GM12891 (cell line): ENCODE measurements around the gene RUNX1.

ENCODE experiments used
- DNase-seq: peaks from one replicate; pipeline ENCODE4 v3.0.0; 2011; ENCODE audit warnings: low spot score; ENCODE audit not compliant: insufficient read length
- FAIRE-seq: peaks from 2 replicates; lab custom pipeline; 2011; peaks lifted over from hg19 to GRCh38; lab: Jason Lieb, UNC
- PAX5 ChIP-seq: IDR thresholded peaks from 2 replicates; pipeline ENCODE4 v1.6.1; 2011; ENCODE audit warnings: low read length, moderate library complexity, mild to moderate bottlenecking; ENCODE audit not compliant: insufficient read depth, severe bottlenecking
- POLR2A ChIP-seq: IDR thresholded peaks from 2 replicates; pipeline ENCODE4 v1.6.1; 2011; ENCODE audit warnings: low read depth, low read length, control low read depth
- POLR2AphosphoS5 ChIP-seq: IDR thresholded peaks from 2 replicates; pipeline ENCODE4 v1.6.1; 2011; ENCODE audit warnings: low read depth, low read length, control low read depth
- POU2F2 ChIP-seq: IDR thresholded peaks from 2 replicates; pipeline ENCODE4 v1.6.1; 2011; ENCODE audit warnings: low read depth, mild to moderate bottlenecking, control low read depth, low read length, moderate library complexity
- SPI1 ChIP-seq: IDR thresholded peaks from 2 replicates; pipeline ENCODE4 v1.6.1; 2011; ENCODE audit warnings: low read depth, low read length, control low read depth
- TAF1 ChIP-seq: IDR thresholded peaks from 2 replicates; pipeline ENCODE4 v1.6.1; 2011; ENCODE audit warnings: low read depth, low read length, control low read depth

Gene RUNX1

DNA sequence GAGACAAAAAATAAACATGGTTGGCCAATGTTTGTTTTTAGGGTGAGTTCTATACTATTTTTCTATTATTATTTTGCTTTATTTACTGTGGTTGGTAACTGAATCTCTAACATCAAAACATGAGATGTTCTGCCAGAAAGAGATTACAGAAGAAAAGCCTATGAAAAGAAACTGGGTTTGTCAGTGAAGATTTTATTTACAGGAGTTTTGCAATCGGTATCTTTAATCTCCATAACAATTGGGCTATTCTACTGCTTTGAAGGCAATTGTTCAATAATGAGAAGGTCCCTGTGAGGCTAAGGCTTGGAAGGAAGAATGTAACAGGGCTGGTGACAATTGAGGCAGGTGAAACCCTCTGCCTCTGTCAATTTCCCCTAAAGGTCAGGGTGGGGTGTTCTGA is 224.8 kb downstream of the RUNX1 start:
- no peak for TF ChIP-seq SPI1
- no peak for TF ChIP-seq POU2F2
- TF ChIP-seq POLR2AphosphoS5: no peak
- no peak for TF ChIP-seq POLR2A
- no peak for TF ChIP-seq PAX5
- no peak for TF ChIP-seq TAF1
- FAIRE-seq (no peak), DNase-seq (no peak)

DNA sequence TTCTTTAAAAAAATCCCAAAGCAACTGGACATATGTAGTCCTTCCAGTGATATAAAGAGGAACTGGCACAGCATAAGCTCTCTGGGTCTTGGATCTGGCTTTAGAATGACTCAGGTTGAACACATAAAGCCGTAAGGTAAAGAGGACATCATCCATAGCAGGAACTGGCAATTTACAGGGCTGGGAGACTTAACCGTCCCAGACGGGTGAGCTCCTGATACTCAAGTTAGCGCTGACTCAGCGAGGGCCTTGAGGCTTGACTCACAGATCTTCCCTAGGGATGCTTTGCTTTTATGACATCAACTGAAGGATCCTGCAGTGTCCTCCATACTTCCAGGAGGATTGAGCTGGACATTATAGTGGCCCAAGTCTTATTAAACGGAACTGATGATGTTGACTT is 226.2 kb downstream of the RUNX1 start:
- DNase-seq (no peak), FAIRE-seq (no peak)
- TF ChIP-seq POLR2A (no peak), POLR2AphosphoS5 (no peak), SPI1 (0 out of 2 replicates have a peak, but pooled peaks have one; percentile 2)

DNA sequence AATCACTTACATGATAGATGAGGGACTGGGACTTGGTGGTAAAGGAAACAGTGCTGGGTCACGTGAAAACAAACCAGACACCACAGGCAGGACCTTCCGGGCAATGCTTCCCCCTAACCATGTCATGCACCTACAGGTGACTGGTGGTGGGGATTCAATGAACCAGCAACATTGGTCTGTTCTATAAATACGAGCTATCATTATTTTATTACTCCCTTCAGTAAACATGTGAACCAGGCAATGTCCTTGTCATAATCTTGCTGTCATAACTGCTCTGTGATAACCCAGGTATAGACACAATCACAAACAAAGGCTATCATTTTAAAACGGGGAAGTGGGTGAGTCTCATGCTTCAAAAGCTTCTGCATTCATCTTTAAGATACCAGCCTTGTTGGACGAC is 226.9 kb downstream of the RUNX1 start:
- DNase-seq: no peak
- TF ChIP-seq PAX5 (no peak), POU2F2 (no peak), POLR2A (no peak), TAF1 (no peak), SPI1 (no peak), POLR2AphosphoS5 (no peak)
- no peak for FAIRE-seq

DNA sequence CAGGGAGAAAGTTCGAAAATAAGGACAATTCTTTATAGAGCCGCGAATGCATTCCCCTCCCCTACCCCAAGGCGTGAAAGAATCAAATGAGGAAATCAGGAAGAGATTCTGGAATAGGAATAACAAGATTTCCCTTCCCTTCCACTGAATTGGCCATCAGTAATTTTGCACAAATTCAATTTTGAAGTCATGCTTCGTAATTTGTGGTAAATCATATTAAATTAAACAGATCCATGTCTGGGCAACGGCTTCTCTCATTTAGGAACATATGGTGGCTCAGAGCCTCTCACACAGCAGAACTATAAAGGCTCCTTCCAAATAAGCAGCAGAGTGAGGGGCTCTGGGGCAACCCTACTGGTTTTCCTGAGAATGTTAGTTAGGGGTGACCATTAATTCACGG is 227.4 kb downstream of the RUNX1 start:
- DNase-seq (no peak), FAIRE-seq (no peak)
- TF ChIP-seq POLR2AphosphoS5: no peak
- no peak for TF ChIP-seq TAF1
- no peak for TF ChIP-seq POLR2A
- no peak for TF ChIP-seq PAX5
- TF ChIP-seq POU2F2: no peak
- TF ChIP-seq SPI1: no peak

DNA sequence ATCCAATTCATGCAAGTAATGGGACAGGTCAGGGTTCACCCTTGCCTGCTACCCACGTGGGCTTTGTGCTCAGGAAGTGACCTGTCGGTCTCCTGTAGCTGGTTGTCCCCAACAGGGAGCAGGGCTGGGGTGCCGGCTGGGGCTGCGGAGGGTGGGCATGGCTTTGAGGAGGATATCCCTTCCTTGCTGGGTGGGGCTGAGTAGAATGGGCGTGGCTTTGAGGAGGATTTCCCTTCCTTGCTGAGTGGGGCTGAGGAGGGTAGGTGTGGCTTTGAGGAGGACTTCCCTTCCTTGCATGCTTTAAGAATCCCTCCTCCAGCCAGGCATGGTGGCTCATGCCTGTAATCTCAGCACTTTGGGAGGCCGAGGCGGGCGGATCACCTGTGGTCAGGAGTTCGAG is 229.1 kb downstream of the RUNX1 start:
- FAIRE-seq: no peak
- no peak for TF ChIP-seq PAX5
- TF ChIP-seq POLR2A: no peak
- no peak for TF ChIP-seq POU2F2
- no peak for TF ChIP-seq TAF1
- no peak for TF ChIP-seq SPI1
- no peak for TF ChIP-seq POLR2AphosphoS5

DNA sequence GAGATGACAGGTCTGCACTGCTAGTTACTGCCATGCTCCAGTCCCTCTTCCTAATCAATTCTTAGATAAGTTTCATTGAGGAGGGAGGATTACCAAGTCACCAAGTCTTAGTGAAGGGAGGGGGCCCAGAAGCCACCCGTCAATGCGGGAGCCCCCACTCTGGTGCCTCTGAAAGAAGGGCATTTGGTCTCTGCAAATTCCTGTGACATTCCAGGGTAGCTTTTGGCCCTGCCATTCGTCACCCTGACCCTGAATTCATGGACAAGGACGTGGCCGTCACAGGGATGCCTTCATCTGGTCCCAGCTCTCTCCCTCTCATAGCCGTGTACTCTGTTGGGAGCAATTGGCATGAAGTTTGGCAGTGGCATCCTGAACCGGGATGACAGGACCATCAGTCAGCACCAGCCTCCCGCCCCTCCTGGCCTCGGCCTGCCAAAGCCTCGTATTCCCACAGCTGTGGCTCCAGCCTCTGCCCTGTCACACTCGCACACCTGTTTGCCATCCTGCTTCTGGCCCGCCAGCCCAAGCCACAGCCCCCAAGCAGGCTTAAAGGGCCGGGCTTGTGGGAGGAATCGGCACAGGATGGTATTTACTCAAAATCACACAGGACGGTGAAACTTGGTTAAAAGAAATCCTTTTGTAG is 229.6 kb downstream of the RUNX1 start:
- no peak for TF ChIP-seq POLR2A
- TF ChIP-seq TAF1: no peak
- TF ChIP-seq POLR2AphosphoS5: no peak; the same call in 1 of the 2 replicates
- no peak for TF ChIP-seq POU2F2
- TF ChIP-seq PAX5: no peak
- no peak for TF ChIP-seq SPI1
- DNase-seq (no peak), FAIRE-seq (no peak)

More for the DNA sequence above, 229.1 kb downstream of the RUNX1 start:
- DNase-seq: no peak

DNA sequence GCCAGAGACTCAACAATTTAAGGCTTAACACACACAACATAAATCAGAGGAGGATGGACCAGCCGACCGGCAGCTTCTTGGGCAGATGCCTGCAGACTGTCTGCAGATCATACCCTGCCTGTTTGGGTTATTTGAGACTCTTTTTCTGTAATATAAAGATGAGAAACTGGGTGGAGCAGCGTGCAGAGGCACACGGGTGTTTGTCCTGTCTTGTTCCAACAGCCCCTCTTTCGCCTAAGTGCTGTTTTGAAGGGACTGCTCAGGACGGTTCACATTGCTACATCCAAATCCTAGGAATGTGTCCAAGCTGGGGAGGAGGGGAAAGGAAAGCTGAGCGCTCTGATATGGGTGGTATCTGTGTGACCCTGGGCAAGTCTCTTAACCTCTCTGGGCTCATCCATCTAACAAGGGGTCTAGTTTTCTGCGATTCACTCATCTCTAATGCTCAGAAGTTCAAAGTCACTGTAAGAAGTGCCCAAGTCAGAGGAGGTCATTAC is 230.4 kb downstream of the RUNX1 start:
- FAIRE-seq: no peak

DNA sequence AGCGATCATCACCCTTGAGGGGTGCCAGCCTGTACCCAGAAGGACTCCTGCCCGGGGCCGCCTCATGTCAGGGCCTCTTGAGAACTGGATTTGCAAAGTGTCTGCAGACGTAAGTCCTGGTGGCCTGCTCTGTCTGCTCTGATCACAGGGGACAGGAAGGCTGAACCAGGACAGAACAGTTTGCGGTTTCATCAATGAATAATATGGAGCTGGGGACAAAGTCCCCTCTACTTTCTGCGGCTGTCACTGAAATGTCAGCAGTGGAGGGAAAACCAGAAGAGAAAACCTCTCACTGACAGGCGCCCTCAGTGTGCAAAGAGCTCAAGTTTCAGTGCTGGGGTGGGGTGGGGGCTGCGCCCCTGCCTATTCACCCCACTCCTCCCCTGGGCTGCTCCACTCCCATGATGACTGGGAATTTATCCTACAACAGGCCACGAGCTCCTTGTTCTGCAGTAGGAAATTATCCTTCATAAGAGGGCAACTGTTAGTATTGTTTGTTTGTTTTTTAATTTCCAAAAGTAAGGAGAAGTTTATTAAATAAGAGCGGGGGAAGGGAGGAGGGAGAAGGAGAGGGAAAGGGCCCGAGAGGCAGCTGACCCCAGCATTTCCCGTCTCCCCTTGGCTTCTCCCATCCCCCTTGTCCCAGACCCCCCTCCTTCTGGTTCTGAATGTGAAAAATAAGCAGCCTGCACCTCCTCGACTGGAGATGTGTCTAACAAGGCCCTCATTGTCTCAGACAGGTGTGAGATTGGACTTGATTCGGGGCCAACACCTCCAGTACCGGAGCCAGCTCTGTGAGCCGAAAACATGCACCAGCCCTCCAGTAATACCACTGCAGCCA is 231.1 kb downstream of the RUNX1 start:
- FAIRE-seq (no peak), DNase-seq (no peak)
- no peak for TF ChIP-seq POLR2AphosphoS5
- no peak for TF ChIP-seq PAX5
- TF ChIP-seq POU2F2: no peak
- no peak for TF ChIP-seq POLR2A
- no peak for TF ChIP-seq SPI1
- TF ChIP-seq TAF1: no peak

More for the DNA sequence above, 230.4 kb downstream of the RUNX1 start:
- TF ChIP-seq PAX5 (no peak), POLR2AphosphoS5 (no peak), POU2F2 (no peak), POLR2A (no peak), SPI1 (no peak)
- DNase-seq: no peak

DNA sequence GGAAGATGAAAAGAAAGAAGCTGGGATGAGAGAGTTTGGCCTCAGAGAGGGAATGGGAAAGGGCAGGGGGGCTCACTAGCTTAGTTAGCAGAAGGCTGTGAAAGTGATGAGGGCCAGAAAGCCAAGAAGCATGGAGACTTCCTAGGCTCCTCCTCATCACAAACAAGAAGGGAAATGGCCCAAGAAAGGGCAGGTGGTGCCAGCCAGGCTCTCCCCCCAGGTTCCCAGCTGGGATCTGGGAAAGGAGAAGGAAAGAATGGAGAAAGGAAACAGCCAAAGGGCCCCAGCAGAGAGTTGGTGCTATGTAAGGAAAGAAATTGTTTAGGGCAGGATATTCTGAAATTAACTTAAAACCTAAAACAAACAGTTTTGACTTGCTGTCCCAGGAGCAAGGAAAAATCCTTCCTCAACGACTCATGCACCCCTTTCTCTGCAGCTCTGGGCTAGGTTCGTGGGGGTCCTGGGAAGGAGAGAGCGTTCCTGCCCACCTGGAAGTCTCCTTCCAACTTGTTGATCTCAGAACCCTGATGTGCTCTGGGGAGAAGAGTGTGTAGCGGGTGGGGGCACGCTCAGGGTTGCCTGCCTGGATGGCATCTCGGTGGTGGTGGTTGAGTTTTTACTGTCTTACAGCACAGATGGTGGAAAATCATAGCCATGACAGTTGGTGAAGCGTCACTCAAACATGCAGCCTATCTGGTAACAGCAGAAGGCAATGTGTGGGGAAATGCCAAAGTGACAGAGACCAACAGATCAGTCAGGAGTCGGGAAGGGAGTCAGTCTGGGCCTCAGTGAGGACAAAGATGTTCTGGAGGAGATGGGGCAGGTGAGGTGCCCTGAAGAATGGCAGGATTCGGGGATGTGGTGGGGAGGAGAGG is 233.0 kb downstream of the RUNX1 start:
- TF ChIP-seq TAF1 (no peak), PAX5 (no peak), POLR2AphosphoS5 (no peak), SPI1 (no peak), POLR2A (no peak), POU2F2 (no peak)
- DNase-seq: no peak
- no peak for FAIRE-seq
